Measurements from ENCODE around the gene HOXD13.

The HOXD13 gene

GRCh38 chr2:176118601-176119339 is 26.2 kb downstream of the HOXD13 start:
- DNase-seq (ENCODE audit: low read depth in 2 of 3, low spot score in 1 of 3): no peak

- DNase-seq (ENCODE audit: low read depth in 2 of 3, low spot score in 1 of 3): no peak
Observed at GRCh38 chr2:176120364-176121189, 28.1 kb downstream of the HOXD13 start.

GRCh38 chr2:176121190-176122051 is 28.9 kb downstream of the HOXD13 start:
- no peak for DNase-seq (ENCODE audit: low read depth in 2 of 3, low spot score in 1 of 3)

GRCh38 chr2:176122052-176122682 is 29.6 kb downstream of the HOXD13 start:
- DNase-seq (ENCODE audit: low read depth in 2 of 3, low spot score in 1 of 3): no peak

- DNase-seq (ENCODE audit: low read depth in 2 of 3, low spot score in 1 of 3): no peak
Observed at GRCh38 chr2:176122683-176123410, 30.3 kb downstream of the HOXD13 start, which contains the start of gene HOXD9. Gene HOXD9, plus strand, starts transcription at chr2:176122719. Its CDS starts 50 bp downstream, at chr2:176122769.

- DNase-seq (ENCODE audit: low read depth in 2 of 3, low spot score in 1 of 3): no peak
Observed at GRCh38 chr2:176123411-176124109, 31.0 kb downstream of the HOXD13 start.

- no peak for DNase-seq (ENCODE audit: low read depth in 2 of 3, low spot score in 1 of 3)
Observed at GRCh38 chr2:176124110-176124946, 31.8 kb downstream of the HOXD13 start.

- DNase-seq (ENCODE audit: low read depth in 2 of 3, low spot score in 1 of 3): no peak
Observed at GRCh38 chr2:176124947-176125771, 32.6 kb downstream of the HOXD13 start.

- no peak for DNase-seq (ENCODE audit: low read depth in 2 of 3, low spot score in 1 of 3)
Observed at GRCh38 chr2:176125772-176126054, 33.2 kb downstream of the HOXD13 start.

- DNase-seq (ENCODE audit: low read depth in 2 of 3, low spot score in 1 of 3): peak in 2 of 3 donors; percentile 54 to 69
Observed at GRCh38 chr2:176126929-176127773, 34.6 kb downstream of the HOXD13 start.

- no peak for DNase-seq (ENCODE audit: low read depth in 2 of 3, low spot score in 1 of 3)
Observed at GRCh38 chr2:176127774-176128072, 35.2 kb downstream of the HOXD13 start.

- DNase-seq (ENCODE audit: low read depth in 2 of 3, low spot score in 1 of 3): no peak
Observed at GRCh38 chr2:176128172-176128981, 35.9 kb downstream of the HOXD13 start.

GRCh38 chr2:176128982-176129796 is 36.7 kb downstream of the HOXD13 start, which contains the start of gene HOXD8:
Gene HOXD8, plus strand, starts transcription at chr2:176129705. Its CDS starts 662 bp downstream, at chr2:176130367.
- no peak for DNase-seq (ENCODE audit: low read depth in 2 of 3, low spot score in 1 of 3)

GRCh38 chr2:176129813-176130146 is 37.3 kb downstream of the HOXD13 start:
- DNase-seq (ENCODE audit: low read depth in 2 of 3, low spot score in 1 of 3): no peak

GRCh38 chr2:176130147-176130956 is 37.8 kb downstream of the HOXD13 start:
- no peak for DNase-seq (ENCODE audit: low read depth in 2 of 3, low spot score in 1 of 3)

Data from stimulated activated CD4-positive, alpha-beta T cell treated with anti-CD3 and anti-CD28 coated beads, Interleukin-12 subunit alpha, Interleukin-12 subunit beta, amount 100 ng/mL, for 48 hours (primary cell).